SK-N-SH (cell line): ENCODE results near the gene HSPA1A. TPM values are rescaled to one million over a fixed set of nuclear protein-coding genes. Genes with fewer than 3 reads are reported as not detected.
"Not testable (repeated sequence)": the region's sequence is repeated elsewhere in the genome, so short reads cannot be mapped to it uniquely, and the experiment has no call there.

Experiments
- CTCF ChIA-PET: fragments of 300-600, 350-600 bp; formaldehyde crosslinking; extraction: SDS; loops from one replicate; lab custom pipeline; 2021; lab: Yijun Ruan, JAX
- POLR2A ChIA-PET: fragments of 350-600 bp; sonication (Branson Sonifier 250); formaldehyde crosslinking; extraction: SDS; loops from one replicate; lab custom pipeline; 2020; ENCODE audit warnings: antibody characterized with exemption, inconsistent platforms; lab: Yijun Ruan, JAX
- DNase-seq: peaks from one replicate; pipeline ENCODE4 v3.0.0; 2012
- H2AFZ ChIP-seq: fragments of 200-600 bp; sonication (generic); 2 replicates; pipeline ENCODE4 v1.8.1; 2016; ENCODE audit warnings: antibody characterized with exemption, mild to moderate bottlenecking, low read depth
- H3F3A ChIP-seq: fragments of 200-600 bp; sonication (generic); replicated peaks from 2 replicates; pipeline ENCODE3; 2016; ENCODE audit warnings: antibody characterized with exemption, mild to moderate bottlenecking; ENCODE audit not compliant: insufficient read depth
- H3K27ac ChIP-seq, 2 experiments: fragments of 200-500 bp in 1 of 2; fragments of 200-600 bp in 1 of 2; sonication (Bioruptor generic) in 1 of 2; sonication (generic), shearing (Covaris generic) in 1 of 2; 2 replicates each; pipeline versions ENCODE4 v1.5.1 to v1.6.1; 2014 to 2016; ENCODE audit warnings: low read depth in 2 of 2, inconsistent platforms in 1 of 2, low read length in 1 of 2, mild to moderate bottlenecking in 1 of 2, mixed read lengths in 1 of 2
- H3K27me3 ChIP-seq: fragments of 200-600 bp; sonication (generic), shearing (Covaris generic); 2 replicates; pipeline ENCODE4 v1.6.1; 2016; ENCODE audit warnings: mixed run types; ENCODE audit not compliant: insufficient read depth
- H3K36me3 ChIP-seq, 2 experiments: fragments of 200-500 bp in 1 of 2; fragments of 200-600 bp in 1 of 2; sonication (Bioruptor generic) in 1 of 2; sonication (generic) in 1 of 2; replicated peaks in 1 of 2; 2 replicates each; pipeline versions ENCODE3 to v1.5.1; 2014 to 2016; ENCODE audit warnings: low read length in 1 of 2, mild to moderate bottlenecking in 1 of 2; ENCODE audit not compliant: insufficient read depth in 2 of 2, control insufficient read depth in 1 of 2
- H3K4me1 ChIP-seq, 2 experiments: fragments of 200-500 bp in 1 of 2; fragments of 200-600 bp in 1 of 2; sonication (Bioruptor generic) in 1 of 2; sonication (generic), shearing (Covaris generic) in 1 of 2; 2 replicates each; pipeline versions ENCODE4 v1.5.1 to v1.6.1; 2014 to 2016; ENCODE audit warnings: low read depth in 1 of 2, low read length in 1 of 2, mixed run types in 1 of 2; ENCODE audit not compliant: insufficient read depth in 2 of 2, control insufficient read depth in 1 of 2
- H3K4me2 ChIP-seq: fragments of 200-600 bp; sonication (generic), shearing (Covaris generic); 2 replicates; pipeline ENCODE4 v1.6.1; 2017; ENCODE audit warnings: mixed run types
- H3K4me3 ChIP-seq, 2 experiments: fragments of 200-500 bp in 1 of 2; fragments of 200-600 bp in 1 of 2; sonication (Bioruptor generic) in 1 of 2; sonication (generic), shearing (Covaris generic) in 1 of 2; 2 replicates each; pipeline versions ENCODE4 v1.5.1 to v1.8.1; 2014 to 2016; ENCODE audit warnings: low read depth in 2 of 2, inconsistent platforms in 1 of 2, low read length in 1 of 2, mild to moderate bottlenecking in 1 of 2, mixed read lengths in 1 of 2, moderate library complexity in 1 of 2
- H3K79me2 ChIP-seq: fragments of 200-600 bp; sonication (generic); 2 replicates; pipeline ENCODE4 v1.8.1; 2017; ENCODE audit warnings: mild to moderate bottlenecking; ENCODE audit not compliant: insufficient read depth
- H3K9ac ChIP-seq: fragments of 200-600 bp; sonication (generic); 2 replicates; pipeline ENCODE4 v1.6.1; 2017; ENCODE audit warnings: mixed run types
- H3K9me2 ChIP-seq: fragments of 200-600 bp; sonication (generic); 2 replicates; pipeline ENCODE4 v1.6.1; 2017; ENCODE audit warnings: mixed run types
- H3K9me3 ChIP-seq: fragments of 200-600 bp; sonication (generic); 2 replicates; pipeline ENCODE4 v1.6.1; 2017; ENCODE audit warnings: mixed run types, mild to moderate bottlenecking, moderate library complexity
- H4K20me1 ChIP-seq: fragments of 200-600 bp; sonication (generic); 2 replicates; pipeline ENCODE4 v1.6.1; 2017; ENCODE audit warnings: mild to moderate bottlenecking, mixed run types; ENCODE audit not compliant: insufficient read depth
- JUND ChIP-seq: IDR thresholded peaks from 2 replicates; pipeline ENCODE4 v1.4.0; 2012
- NFIC ChIP-seq: IDR thresholded peaks from 2 replicates; pipeline ENCODE4 v1.4.0; 2012; ENCODE audit warnings: borderline replicate concordance
- TEAD4 ChIP-seq: IDR thresholded peaks from 2 replicates; pipeline ENCODE4 v1.4.0; 2012; ENCODE audit warnings: mild to moderate bottlenecking, borderline replicate concordance; ENCODE audit not compliant: insufficient read depth
- YY1 ChIP-seq: IDR thresholded peaks from 2 replicates; pipeline ENCODE4 v1.4.0; 2012; ENCODE audit warnings: low read depth, mild to moderate bottlenecking
- WGBS: methylation state at CpG from one replicate; pipeline ENCODE4 v1.1.6; 2017; ENCODE audit warnings: low lambda C conversion rate; 5-methylcytosine and 5-hydroxymethylcytosine counted together
- polyA plus RNA-seq, 3 experiments: library from polyadenylated mRNA; depleted of rRNA; stranded (reverse); fragments of >200 nt; gene quantifications; 2 replicates each; pipeline ENCODE4 v1.2.3, GENCODE V29; 2012
- TF ChIP-seq, protein P1 (sequence below): IDR thresholded peaks from 2 replicates; pipeline ENCODE4 v1.4.0; 2012; ENCODE audit warnings: low read depth
- TF ChIP-seq, protein P2 (sequence below): fragments of 200-600 bp; sonication (generic); IDR thresholded peaks from 2 replicates; pipeline ENCODE4 v1.6.1; 2017; ENCODE audit warnings: antibody characterized with exemption, mild to moderate bottlenecking, moderate library complexity
- TF ChIP-seq, protein P3 (sequence below): IDR thresholded peaks from 2 replicates; pipeline ENCODE4; 2012

The HSPA1A gene
- polyA plus RNA-seq, 1 of the 3 experiments (the other 2 are of a cell fraction), result 119 TPM

DNA sequence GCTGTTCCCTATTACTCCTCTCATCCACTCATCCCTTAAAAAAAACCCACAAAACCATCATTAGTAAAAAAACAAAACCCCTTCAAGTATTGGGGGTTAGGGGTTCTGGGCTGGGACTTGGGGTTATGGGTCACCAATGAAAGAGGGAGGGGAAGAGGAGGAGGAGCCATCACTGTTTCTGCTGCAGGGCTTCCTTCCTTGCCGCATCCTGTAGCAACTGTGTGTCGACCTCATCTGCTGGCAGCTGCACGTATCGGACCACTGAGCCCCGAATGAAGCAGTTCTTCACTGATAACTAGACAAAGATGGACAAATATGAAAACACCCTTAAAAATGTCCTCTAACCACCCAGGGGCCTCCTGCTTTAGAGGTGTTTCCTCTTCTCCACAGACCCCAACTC lies 17.8 kb upstream of the HSPA1A start:
- WGBS, result 96% methylated on average over 3 of the region's 5 CpGs
- Histone ChIP-seq H3K27ac (no peak overlapping the region), H3K9me3 (no peaks in the 10 kb centered on the region), H3F3A (peaks cover 20% of the 10 kb centered on the region), H3K27me3 (no peaks in the 10 kb centered on the region), H3K4me2 (no peak overlapping the region), H4K20me1 (no peaks in the 10 kb centered on the region), H2AFZ (no peak overlapping the region), H3K79me2 (peaks cover 44% of the 10 kb centered on the region), H3K4me1 (peaks cover 3 to 12% of the 10 kb centered on the region in 2 experiments; a peak in 3 of 4 replicates), H3K36me3 (peaks cover 2 to 15% of the 10 kb centered on the region in 2 experiments), H3K9ac (no peak overlapping the region), H3K4me3 (no peak overlapping the region), H3K9me2 (no peaks in the 10 kb centered on the region)
- POLR2A ChIA-PET, result interaction anchor here (1.4 kb wide), 1 partner anchor 9 kb away, joined by 7 read pairs; the partner anchor contains the start of gene LSM2
- TF ChIP-seq, protein P1, sequence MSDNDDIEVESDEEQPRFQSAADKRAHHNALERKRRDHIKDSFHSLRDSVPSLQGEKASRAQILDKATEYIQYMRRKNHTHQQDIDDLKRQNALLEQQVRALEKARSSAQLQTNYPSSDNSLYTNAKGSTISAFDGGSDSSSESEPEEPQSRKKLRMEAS, result no peak
- TF ChIP-seq NFIC (no peak), TEAD4 (no peak), JUND (no peak)
- TF ChIP-seq, protein P2, sequence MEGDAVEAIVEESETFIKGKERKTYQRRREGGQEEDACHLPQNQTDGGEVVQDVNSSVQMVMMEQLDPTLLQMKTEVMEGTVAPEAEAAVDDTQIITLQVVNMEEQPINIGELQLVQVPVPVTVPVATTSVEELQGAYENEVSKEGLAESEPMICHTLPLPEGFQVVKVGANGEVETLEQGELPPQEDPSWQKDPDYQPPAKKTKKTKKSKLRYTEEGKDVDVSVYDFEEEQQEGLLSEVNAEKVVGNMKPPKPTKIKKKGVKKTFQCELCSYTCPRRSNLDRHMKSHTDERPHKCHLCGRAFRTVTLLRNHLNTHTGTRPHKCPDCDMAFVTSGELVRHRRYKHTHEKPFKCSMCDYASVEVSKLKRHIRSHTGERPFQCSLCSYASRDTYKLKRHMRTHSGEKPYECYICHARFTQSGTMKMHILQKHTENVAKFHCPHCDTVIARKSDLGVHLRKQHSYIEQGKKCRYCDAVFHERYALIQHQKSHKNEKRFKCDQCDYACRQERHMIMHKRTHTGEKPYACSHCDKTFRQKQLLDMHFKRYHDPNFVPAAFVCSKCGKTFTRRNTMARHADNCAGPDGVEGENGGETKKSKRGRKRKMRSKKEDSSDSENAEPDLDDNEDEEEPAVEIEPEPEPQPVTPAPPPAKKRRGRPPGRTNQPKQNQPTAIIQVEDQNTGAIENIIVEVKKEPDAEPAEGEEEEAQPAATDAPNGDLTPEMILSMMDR, result no peak
- CTCF ChIA-PET, result interaction anchor here (2.3 kb wide), 1 partner anchor 9 kb away, joined by 7 read pairs; the partner anchor contains the start of gene LSM2
- DNase-seq, result no peak

DNA sequence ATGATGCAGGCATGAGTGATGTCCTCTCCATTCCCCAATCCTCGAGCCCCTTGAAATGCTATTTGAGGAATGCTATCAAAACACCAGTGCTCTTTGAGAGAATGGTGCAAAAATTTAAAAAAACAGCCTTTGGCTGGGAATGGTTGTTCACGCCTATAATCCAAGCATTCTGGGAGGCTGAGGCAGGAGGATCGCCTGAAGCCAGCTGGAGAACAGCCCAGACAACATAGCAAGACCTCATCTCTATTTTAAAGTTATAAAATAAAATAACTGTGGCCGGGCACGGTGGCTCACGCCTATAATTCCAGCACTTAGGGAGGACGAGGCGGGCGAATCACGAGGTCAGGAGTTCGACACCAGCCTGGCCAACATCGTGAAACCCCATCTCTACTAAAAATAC lies 15.6 kb upstream of the HSPA1A start:
- no peak overlapping the region for H3K27ac ChIP-seq
- TF ChIP-seq, protein P3, sequence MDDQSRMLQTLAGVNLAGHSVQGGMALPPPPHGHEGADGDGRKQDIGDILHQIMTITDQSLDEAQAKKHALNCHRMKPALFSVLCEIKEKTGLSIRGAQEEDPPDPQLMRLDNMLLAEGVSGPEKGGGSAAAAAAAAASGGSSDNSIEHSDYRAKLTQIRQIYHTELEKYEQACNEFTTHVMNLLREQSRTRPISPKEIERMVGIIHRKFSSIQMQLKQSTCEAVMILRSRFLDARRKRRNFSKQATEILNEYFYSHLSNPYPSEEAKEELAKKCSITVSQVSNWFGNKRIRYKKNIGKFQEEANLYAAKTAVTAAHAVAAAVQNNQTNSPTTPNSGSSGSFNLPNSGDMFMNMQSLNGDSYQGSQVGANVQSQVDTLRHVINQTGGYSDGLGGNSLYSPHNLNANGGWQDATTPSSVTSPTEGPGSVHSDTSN, result no peak
- TF ChIP-seq YY1, result no peak
- TF ChIP-seq JUND, result no peak
- TF ChIP-seq NFIC, result no peak
- H3K36me3 ChIP-seq, result peaks cover 2 to 15% of the 10 kb centered on the region in 2 experiments
- H3K9ac ChIP-seq, result no peak overlapping the region
- ChIA-PET POLR2A (no interaction called here), CTCF (interaction anchor here (1.1 kb wide), 1 partner anchor 30 kb away, joined by 6 read pairs; no protein-coding TSS in a partner anchor)
- H3K9me2 ChIP-seq, result no peaks in the 10 kb centered on the region
- no peak overlapping the region for H3K4me3 ChIP-seq
- H4K20me1 ChIP-seq, result no peaks in the 10 kb centered on the region
- peaks cover 17% of the 10 kb centered on the region for H3F3A ChIP-seq
- peaks cover 0 to 3% of the 10 kb centered on the region in 2 experiments; a peak in 1 of 4 replicates for H3K4me1 ChIP-seq
- WGBS, result 99% methylated on average over 12 of the region's 12 CpGs
- H3K9me3 ChIP-seq, result no peaks in the 10 kb centered on the region
- no peaks in the 10 kb centered on the region for H3K27me3 ChIP-seq
- no peak overlapping the region for H3K4me2 ChIP-seq
- H2AFZ ChIP-seq, result no peak overlapping the region
- DNase-seq, result no peak
- H3K79me2 ChIP-seq, result peaks cover 38% of the 10 kb centered on the region

DNA sequence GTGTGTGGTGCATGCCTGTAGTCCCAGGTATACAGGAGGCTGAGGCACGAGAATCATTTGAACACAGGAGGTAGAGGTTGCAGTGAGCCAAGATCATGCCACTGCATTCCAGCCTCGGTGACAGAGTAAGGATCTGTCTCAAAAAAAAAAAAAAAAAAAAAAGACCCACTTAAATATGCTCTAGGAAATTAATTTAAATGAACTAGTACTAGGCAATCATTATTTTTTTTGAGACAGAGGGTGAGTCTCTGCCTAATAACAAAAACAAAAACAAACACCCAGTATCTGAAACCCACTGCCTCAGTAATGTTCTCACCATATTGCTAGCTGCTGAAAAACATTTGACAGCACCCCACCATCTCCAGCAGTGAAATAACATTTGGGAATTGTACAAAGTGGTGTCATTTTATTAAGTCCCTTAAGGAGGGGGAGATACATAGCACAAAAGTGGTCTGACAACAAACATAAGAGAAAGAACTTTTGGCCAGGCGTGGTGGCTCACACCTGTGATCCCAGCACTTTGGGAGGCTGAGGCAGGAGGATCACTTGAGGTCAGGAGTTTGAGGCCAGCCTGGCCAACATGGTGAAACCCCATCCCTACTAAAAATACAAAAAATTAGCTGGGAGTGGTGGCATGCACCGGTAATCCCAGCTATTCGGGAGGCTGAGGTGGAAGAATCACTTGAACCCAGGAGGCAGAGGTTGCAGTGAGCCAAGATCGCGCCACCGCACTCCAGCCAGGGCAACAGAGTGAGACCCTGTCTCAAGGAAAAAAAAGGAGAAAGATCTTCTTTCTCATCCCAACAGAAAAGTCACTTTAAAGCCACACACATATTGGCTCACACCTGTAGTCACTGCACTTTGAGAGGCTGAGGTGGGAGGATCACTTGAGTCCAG lies 14.1 kb upstream of the HSPA1A start:
- H3K27ac ChIP-seq, POLR2A ChIA-PET, DNase-seq, H3K4me1 ChIP-seq, H2AFZ ChIP-seq, H3K9ac ChIP-seq, H3K9me3 ChIP-seq, H3K4me3 ChIP-seq, H3K4me2 ChIP-seq, H4K20me1 ChIP-seq, H3K9me2 ChIP-seq, H3K27me3 ChIP-seq: not testable (repeated sequence)
- peaks cover 17% of the 10 kb centered on the region for H3F3A ChIP-seq
- 94% methylated on average over 8 of the region's 8 CpGs for WGBS
- peaks cover 2 to 15% of the 10 kb centered on the region in 2 experiments for H3K36me3 ChIP-seq
- CTCF ChIA-PET, result interaction anchor here (0.7 kb wide), 1 partner anchor 10 kb away, joined by 3 read pairs; no protein-coding TSS in a partner anchor
- peaks cover 46% of the 10 kb centered on the region for H3K79me2 ChIP-seq
